COLO668 (cell line): Measurements from ENCODE around the gene SRP19.
"Not testable (repeated sequence)": the region's sequence is repeated elsewhere in the genome, so short reads cannot be mapped to it uniquely, and the experiment has no call there.

ENCODE experiments used
- DNase-seq: peaks from one replicate; lab custom pipeline; 2025; ENCODE audit not compliant: unreplicated experiment; lab: John Stamatoyannopoulos, UW

The SRP19 gene

DNA sequence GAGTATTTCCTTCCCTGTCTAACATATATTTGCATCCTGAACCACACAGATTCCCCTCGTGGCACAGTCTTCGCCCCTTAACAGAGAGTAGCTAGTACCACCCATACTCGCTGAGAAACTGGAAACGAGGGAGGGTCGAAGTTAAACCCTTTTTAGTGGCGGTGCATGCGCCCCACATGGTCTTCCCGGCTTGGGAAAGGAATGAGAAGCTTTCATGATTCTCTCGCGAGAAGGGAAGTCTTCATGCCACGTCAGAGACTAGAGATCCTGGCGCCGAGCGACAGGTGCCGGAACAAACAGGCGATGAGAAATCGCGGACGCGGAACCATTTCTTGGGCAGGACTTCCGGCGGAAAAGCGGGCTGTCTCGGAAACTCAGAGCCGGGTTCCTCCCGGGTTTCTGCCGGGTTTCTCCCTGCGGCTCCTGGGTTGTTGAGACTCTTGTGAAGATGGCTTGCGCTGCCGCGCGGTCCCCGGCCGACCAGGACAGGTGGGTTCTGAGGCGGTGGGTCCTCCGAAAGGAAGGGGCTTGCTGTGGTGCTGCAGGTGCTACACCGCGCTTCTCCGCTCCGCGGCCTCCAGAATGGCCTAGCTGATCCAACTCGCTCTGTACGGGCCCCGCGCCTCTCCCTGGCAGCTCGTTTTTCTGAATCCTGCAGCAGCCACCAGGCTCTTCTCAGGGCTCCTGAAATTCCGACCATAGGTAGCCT is at the start of gene SRP19:
Gene SRP19, plus strand, starts transcription at position 359 of the 709 bp plus-strand sequence. Its CDS starts 90 bp downstream, at position 449.
- peak; percentile 87 for DNase-seq

GRCh38 chr5:112812549-112812948 is 48.5 kb upstream of the SRP19 start:
- no peak for DNase-seq

GRCh38 chr5:112820246-112820645 is 40.8 kb upstream of the SRP19 start:
- DNase-seq: no peak

- DNase-seq: no peak
Measured at GRCh38 chr5:112822456-112822855, 38.6 kb upstream of the SRP19 start.

GRCh38 chr5:112823181-112823580 is 37.9 kb upstream of the SRP19 start:
- no peak for DNase-seq

GRCh38 chr5:112823656-112824055 is 37.4 kb upstream of the SRP19 start:
- DNase-seq: no peak

DNA sequence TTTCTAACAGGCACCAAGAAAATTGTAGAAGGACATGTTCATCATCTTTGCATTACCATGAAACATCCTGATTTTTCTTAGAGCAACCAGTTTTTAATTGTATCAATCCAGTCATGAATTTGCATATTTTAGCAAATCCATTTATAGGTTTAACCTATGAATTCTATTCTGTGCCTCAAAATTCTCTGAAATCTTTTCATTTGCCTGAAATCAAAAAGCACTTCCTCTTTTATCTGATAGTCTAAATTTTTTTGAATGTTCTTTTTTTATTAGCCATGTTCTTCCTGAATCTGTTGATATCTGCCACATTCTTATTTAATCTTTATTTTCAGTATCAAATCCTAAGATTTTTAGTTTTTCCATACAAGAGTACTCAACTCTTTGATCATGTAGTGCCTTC is 36.9 kb upstream of the SRP19 start:
- DNase-seq: no peak

GRCh38 chr5:112830378-112830777 is 30.7 kb upstream of the SRP19 start:
- no peak for DNase-seq

DNA sequence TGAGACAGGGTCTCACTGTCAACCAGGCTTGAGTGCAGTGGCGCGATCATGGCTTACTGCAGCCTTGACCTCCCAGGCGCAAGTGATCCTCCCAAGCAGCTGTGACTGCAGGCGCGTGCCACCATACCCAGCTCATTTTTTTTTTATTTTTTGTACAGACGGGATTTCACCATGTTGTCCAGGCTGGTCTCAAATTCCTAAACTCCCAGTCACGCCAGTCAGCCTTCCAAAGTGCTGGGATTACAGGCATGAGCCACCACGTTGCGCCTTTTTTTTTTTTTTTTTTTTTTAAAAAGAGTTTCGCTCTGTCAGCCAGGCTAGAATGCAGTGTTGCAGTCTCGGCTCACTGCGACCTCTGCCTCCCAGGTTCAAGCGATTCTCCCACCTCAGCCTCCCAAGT is 27.1 kb upstream of the SRP19 start:
- no peak for DNase-seq

GRCh38 chr5:112844489-112844888 is 16.6 kb upstream of the SRP19 start:
- DNase-seq: no peak

GRCh38 chr5:112846556-112846955 is 14.5 kb upstream of the SRP19 start:
- no peak for DNase-seq

GRCh38 chr5:112847306-112847705 is 13.8 kb upstream of the SRP19 start:
- no peak for DNase-seq

GRCh38 chr5:112848116-112848811 is 12.8 kb upstream of the SRP19 start:
- DNase-seq: no peak

- DNase-seq: no peak
Measured at GRCh38 chr5:112849912-112850311, 11.2 kb upstream of the SRP19 start.

DNA sequence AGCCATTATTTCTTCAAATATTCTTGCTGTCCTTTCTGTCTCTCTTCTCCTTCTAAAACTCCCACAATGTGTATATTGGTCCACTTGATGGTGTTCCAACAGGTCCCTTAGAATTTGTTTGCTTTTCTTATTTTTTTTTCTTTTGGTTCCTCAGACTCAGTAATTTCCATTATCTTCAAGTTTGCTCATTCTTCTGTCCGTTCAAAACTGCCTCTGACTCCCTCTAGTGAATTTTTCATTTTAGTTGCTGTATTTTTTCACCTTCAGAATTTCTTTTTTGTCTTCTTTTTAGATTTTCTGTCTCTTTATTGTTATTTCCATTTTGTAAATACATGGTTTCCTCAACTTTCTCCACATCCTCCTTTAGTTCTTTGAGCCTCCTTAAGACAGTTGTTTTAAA is 6.4 kb upstream of the SRP19 start:
- no peak for DNase-seq

DNA sequence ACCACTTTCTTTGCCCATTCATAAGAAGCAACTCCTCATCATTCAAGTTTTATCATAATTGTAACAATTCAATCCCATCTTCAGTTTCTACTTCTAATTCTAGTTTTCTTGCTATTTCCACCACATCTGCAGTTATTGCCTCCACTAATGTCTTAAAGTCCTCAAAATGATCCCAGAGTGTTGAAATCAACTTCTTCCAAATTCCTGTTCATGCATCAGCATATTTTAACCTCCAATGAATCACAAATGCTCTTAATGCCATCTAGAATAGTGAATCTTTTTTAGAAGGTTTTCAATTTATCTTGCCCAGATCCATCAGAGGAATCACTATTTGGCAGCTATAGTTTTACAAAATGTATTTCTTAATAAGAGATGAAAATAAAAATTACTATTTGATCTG is 3.2 kb upstream of the SRP19 start:
- no peak for DNase-seq

DNA sequence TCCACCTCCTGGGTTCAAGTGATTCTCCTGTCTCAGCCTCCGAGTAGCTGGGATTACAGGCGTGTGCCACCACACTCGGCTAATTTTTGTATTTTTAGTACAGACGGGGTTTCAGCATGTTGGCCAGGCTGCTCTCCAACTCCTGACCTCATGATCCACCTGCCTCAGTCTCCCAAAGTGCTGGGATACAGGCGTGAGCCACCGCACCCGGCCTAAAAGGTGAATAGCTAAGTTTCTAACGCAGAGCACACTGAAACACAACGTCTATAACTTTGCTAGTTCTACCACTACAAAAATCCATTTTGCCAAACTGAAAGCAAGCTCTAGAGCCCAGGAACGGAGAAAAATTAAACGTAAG is 537 bp upstream of the SRP19 start:
- DNase-seq: not testable (repeated sequence)

DNA sequence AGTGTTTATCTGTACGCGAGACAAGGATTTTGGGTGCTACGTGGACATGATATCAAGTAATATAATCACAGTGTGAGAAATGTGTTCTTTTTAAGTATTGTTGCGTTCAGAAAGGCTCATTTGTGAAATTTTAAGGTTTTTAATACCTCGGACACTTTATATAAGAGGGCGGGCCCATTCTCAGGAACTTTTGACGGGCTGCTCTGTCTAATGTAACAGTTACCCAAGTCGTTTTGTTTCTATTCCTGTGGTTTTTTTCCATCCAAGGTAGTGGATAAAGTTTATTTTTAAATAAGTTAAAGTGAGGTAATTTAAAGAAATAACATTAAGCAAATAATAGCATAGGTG is 525 bp downstream of the SRP19 start:
- no peak for DNase-seq

DNA sequence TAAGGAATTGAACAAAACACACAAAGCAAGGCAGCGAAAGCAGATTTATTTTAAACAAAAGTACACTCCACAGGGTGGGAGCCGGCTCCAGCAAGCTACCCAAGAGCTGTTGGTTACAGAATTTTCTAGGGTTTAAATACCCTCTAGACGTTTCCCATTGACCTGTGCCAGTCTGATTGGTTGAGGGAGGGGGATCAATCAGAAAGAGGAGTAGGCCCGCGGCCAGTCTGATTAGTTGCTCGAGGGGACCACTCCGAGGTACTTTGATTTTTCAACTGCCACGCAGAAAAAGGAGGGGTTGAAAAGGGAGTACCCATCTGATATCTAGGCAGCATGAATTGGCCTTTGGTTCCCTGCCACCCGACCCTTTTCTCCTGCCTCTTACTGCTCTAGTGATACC is 998 bp downstream of the SRP19 start:
- DNase-seq: no peak

DNA sequence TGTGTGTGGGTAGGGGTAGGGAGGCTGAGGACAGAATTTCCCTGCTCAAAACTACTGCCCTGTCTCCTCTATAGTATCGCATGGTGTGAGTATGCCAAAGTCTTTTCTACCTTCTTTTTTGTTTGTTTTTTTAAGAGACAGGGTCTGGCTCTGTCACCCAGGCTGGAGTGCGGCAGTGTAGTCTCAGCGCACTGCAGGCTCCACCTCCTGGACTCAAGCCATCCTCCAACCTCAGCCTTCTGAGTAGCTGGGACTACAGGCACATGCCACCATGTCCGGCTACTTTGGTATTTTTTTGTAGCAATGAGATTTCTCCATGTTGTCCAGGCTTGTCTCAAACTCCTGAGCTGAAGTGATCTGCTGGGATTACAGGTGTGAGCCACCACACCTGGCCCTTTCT is 2.5 kb downstream of the SRP19 start:
- DNase-seq: no peak

- DNase-seq: no peak
Measured at GRCh38 chr5:112865128-112865527, 4.0 kb downstream of the SRP19 start.

GRCh38 chr5:112866739-112867138 is 5.7 kb downstream of the SRP19 start:
- DNase-seq: no peak

GRCh38 chr5:112867411-112867810 is 6.3 kb downstream of the SRP19 start:
- DNase-seq: no peak
